Measurements from ENCODE around the gene SHROOM4. TPM values are rescaled to one million over a fixed set of nuclear protein-coding genes. Genes with fewer than 3 reads are reported as not detected.

Gene SHROOM4
- total and polyA plus RNA-seq, 3 donors from 2014 or later: 1.9 to 6.5 (median 4.6) TPM

GRCh38 chrX:50626432-50626831 is 187.6 kb downstream of the SHROOM4 start:
- 82 to 96% methylated on average over 3 to 4 of the region's 4 CpGs for WGBS, 2 donors
- intact Hi-C loops (cut with DNase I; ENCODE audit: low total_unique reads): no loop called here
- H3K4me1 ChIP-seq: no peaks in the 10 kb centered on the region
- no peak overlapping the region for H3K27ac ChIP-seq
- H3K4me3 ChIP-seq: no peak overlapping the region
- no peaks in the 10 kb centered on the region for H3K36me3 ChIP-seq (ENCODE audit: low read depth, missing control alignments)
- H3K27me3 ChIP-seq: no peaks in the 10 kb centered on the region
- no peak for TF ChIP-seq CTCF (IDR thresholded peaks at IDR 0.05)
- no peak for DNase-seq
- no peaks in the 10 kb centered on the region for H3K9me3 ChIP-seq

DNA sequence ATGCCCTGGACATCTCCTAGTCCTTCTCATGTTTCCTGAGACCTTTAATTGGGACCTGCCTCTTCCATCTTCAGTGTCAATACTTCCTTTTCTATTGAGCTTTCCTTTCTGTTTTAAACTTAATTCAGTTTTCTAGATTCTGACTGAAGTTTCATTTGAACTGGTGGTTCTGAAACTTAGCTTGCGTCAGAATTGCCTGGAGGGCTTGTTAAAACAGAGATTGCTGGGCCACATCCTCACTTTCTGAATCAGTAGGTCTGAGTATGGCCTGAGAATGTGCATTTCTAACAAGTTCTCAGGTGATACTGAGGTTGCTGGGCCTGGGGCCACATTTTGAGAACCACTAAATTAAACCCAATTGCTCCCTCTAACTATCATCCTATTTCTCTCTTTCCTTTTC is 191.2 kb downstream of the SHROOM4 start:
- Histone ChIP-seq H3K4me3 (no peak overlapping the region), H3K4me1 (no peaks in the 10 kb centered on the region), H3K9me3 (no peaks in the 10 kb centered on the region), H3K27ac (no peak overlapping the region), H3K36me3 (ENCODE audit: low read depth, missing control alignments) (no peaks in the 10 kb centered on the region), H3K27me3 (no peaks in the 10 kb centered on the region)
- TF ChIP-seq POLR2A (IDR thresholded peaks at IDR 0.05) (no peak), CTCF (IDR thresholded peaks at IDR 0.05) (no peak)
- intact Hi-C loops (cut with DNase I; ENCODE audit: low total_unique reads): no loop called here
- 100% methylated on average over 1 of the region's 1 CpG for WGBS, 2 donors
- DNase-seq: no peak

DNA sequence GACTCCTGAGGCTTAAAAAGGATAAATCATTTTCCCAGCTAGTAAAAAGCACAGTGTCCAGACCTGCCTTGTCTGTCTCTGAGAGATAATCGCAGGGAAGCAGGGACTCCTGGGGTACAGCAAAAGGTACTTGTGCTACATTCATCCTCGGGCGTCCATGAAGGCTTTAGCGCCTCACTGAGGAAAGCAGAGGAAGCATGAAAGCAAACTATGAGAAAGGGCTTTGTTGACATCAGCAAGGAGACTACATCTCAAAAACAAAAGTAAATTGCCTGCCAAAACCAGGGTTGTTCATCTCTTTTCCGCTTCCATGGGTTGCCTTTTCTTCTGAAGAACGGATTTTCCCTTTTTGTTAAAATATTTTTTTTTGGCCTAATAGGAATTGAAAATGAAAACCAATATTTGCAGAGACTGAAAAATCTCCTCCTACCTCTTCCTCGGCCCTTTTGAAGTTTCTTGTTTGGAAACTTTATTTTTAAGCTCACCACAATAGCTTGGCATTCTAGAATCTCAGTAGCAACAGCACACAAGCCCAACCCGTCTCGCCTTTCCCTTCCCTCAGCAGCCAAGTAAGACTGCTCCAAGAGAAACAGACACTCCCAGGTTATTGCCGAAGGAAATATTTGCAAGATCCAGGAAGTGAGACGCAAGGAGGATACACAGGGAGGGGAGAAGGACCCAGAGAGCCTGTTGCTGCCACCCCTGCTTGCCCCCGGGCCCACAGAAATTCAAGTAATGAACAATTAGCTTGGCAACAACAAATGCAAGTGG is 195.0 kb downstream of the SHROOM4 start:
- no peak for DNase-seq
- Histone ChIP-seq H3K27ac (no peak overlapping the region), H3K4me1 (no peaks in the 10 kb centered on the region), H3K27me3 (no peaks in the 10 kb centered on the region), H3K9me3 (no peaks in the 10 kb centered on the region), H3K4me3 (no peak overlapping the region), H3K36me3 (ENCODE audit: low read depth, missing control alignments) (no peaks in the 10 kb centered on the region)
- TF ChIP-seq POLR2A (IDR thresholded peaks at IDR 0.05): no peak
- WGBS, 2 donors: 58 to 68% methylated on average over 12 of the region's 12 CpGs
- intact Hi-C loops (cut with DNase I; ENCODE audit: low total_unique reads): no loop called here

DNA sequence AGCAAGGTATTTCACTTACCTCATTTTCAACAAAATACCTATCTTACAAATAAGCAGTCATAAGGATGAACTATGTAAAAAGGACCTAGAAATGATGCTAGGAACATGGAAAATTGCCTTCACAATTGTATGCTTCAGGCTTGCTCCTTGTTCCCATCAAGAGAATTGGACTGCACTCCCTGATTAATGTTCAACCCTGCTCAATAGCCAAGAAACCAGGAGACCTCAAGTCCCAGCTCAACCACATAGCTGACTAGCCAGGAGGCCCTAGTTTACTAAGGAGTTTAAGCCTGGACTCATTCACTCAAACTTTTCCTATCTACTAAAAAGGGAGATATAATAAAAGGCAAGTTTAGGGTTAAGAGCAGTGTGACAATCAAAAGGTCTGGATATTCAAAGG is 196.8 kb downstream of the SHROOM4 start:
- no peak for DNase-seq
- no peak overlapping the region for H3K4me3 ChIP-seq
- H3K27me3 ChIP-seq: no peaks in the 10 kb centered on the region
- H3K36me3 ChIP-seq (ENCODE audit: low read depth, missing control alignments): no peaks in the 10 kb centered on the region
- H3K9me3 ChIP-seq: no peaks in the 10 kb centered on the region
- TF ChIP-seq POLR2A (IDR thresholded peaks at IDR 0.05): no peak
- TF ChIP-seq CTCF (IDR thresholded peaks at IDR 0.05): no peak
- no peak overlapping the region for H3K27ac ChIP-seq
- intact Hi-C loops (cut with DNase I; ENCODE audit: low total_unique reads): no loop called here
- no peaks in the 10 kb centered on the region for H3K4me1 ChIP-seq

GRCh38 chrX:50615570-50616158 is 198.3 kb downstream of the SHROOM4 start:
- DNase-seq: no peak
- WGBS, 2 donors: 85 to 93% methylated on average over 8 of the region's 8 CpGs
- Histone ChIP-seq H3K36me3 (ENCODE audit: low read depth, missing control alignments) (no peaks in the 10 kb centered on the region), H3K4me1 (no peaks in the 10 kb centered on the region), H3K9me3 (no peaks in the 10 kb centered on the region), H3K4me3 (no peak overlapping the region), H3K27ac (no peak overlapping the region), H3K27me3 (no peaks in the 10 kb centered on the region)
- TF ChIP-seq CTCF (IDR thresholded peaks at IDR 0.05): no peak
- no peak for TF ChIP-seq POLR2A (IDR thresholded peaks at IDR 0.05)
- intact Hi-C loops (cut with DNase I; ENCODE audit: low total_unique reads): no loop called here
